ENCODE data around the gene CAVIN2.

GRCh38 chr2:191789796-191790195 lies 57.1 kb downstream of the CAVIN2 start:
- TF ChIP-seq POLR2A (IDR thresholded peaks at IDR 0.05) (no peak), CTCF (IDR thresholded peaks at IDR 0.05) (no peak)
